OCI-LY3 (cell line): ENCODE results near the gene PGS1.

Experiments
- CTCF ChIP-seq: fragments of 200-600, 300-600 bp; sonication (generic); IDR thresholded peaks from 2 replicates; pipeline ENCODE4 v1.5.1; 2014; ENCODE audit warnings: antibody characterized with exemption, low read length, low read depth
- EZH2phosphoT487 ChIP-seq: fragments of 200-600 bp; shearing (Covaris generic); IDR thresholded peaks from 2 replicates; pipeline ENCODE4 v1.6.1; 2018; ENCODE audit warnings: antibody characterized with exemption, mixed run types, low read depth

- TF ChIP-seq CTCF (no peak), EZH2phosphoT487 (no peak)
These were observed 8.6 kb upstream of the PGS1 start for GRCh38 chr17:78369791-78370381.
